IMR-90 (cell line): ENCODE results near the gene L1TD1. TPM values are rescaled to one million over a fixed set of nuclear protein-coding genes. Genes with fewer than 3 reads are reported as not detected.

ENCODE experiments used
- ATAC-seq: fragments of 200-7000 bp; cut with Tn5 transposase; 2 replicates; pipeline ENCODE4 v1.9.1; 2020; ENCODE audit warnings: low read depth, mild to moderate bottlenecking, moderate library complexity
- BruUV-seq: library from RNA; stranded (reverse); fragments of 400-500 nt; replicated peaks from 2 replicates; lab custom pipeline; 2021; lab: Mats Ljungman, UMichigan
- CTCF ChIA-PET: fragments of 300-600 bp; formaldehyde crosslinking; extraction: SDS; loops from one replicate; lab custom pipeline; 2021; ENCODE audit warnings: antibody characterized with exemption; lab: Yijun Ruan, JAX
- POLR2A ChIA-PET: fragments of 300-600 bp; sonication (Branson Sonifier 250); formaldehyde crosslinking; loops from one replicate; lab custom pipeline; 2022; ENCODE audit warnings: antibody characterized with exemption; ENCODE audit not compliant: unreplicated experiment; lab: Charles Lee
- DNase-seq: peaks from one replicate; pipeline ENCODE4 v3.0.0; 2013
- H2AFZ ChIP-seq: replicated peaks from 2 replicates; pipeline ENCODE3; 2013; ENCODE audit warnings: low read length, mild to moderate bottlenecking; ENCODE audit not compliant: poor library complexity
- H2AK5ac ChIP-seq: 2 replicates; pipeline ENCODE4 v1.6.1; 2013; ENCODE audit warnings: low read depth, low read length, inconsistent platforms
- H2AK9ac ChIP-seq: replicated peaks from 2 replicates; pipeline ENCODE3; 2013; ENCODE audit warnings: mild to moderate bottlenecking, low read depth, low read length, moderate library complexity; ENCODE audit not compliant: poor library complexity
- H2BK120ac ChIP-seq: 2 replicates; pipeline ENCODE4 v1.6.1; 2013; ENCODE audit warnings: low read depth, low read length, inconsistent platforms
- H2BK15ac ChIP-seq: 3 replicates; pipeline ENCODE4 v1.6.1; 2013; ENCODE audit warnings: low read depth, low read length, inconsistent platforms
- H2BK20ac ChIP-seq: 2 replicates; pipeline ENCODE4 v1.6.1; 2013; ENCODE audit warnings: low read depth, mild to moderate bottlenecking, inconsistent platforms, low read length, moderate library complexity
- H2BK5ac ChIP-seq: 2 replicates; pipeline ENCODE4 v1.6.1; 2013; ENCODE audit warnings: mild to moderate bottlenecking, low read depth, low read length, inconsistent platforms; ENCODE audit not compliant: poor library complexity, severe bottlenecking
- H3K14ac ChIP-seq: replicated peaks from 2 replicates; pipeline ENCODE4 v1.6.1; 2013; ENCODE audit warnings: low read depth, low read length, inconsistent platforms
- H3K18ac ChIP-seq: 2 replicates; pipeline ENCODE4 v1.6.1; 2013; ENCODE audit warnings: low read depth, low read length, control low read depth
- H3K23ac ChIP-seq: 2 replicates; pipeline ENCODE4 v1.6.1; 2013; ENCODE audit warnings: low read depth, low read length, inconsistent platforms
- H3K27ac ChIP-seq: 2 replicates; pipeline ENCODE4 v1.5.1; 2013; ENCODE audit warnings: mild to moderate bottlenecking, control low read depth, low read length; ENCODE audit not compliant: insufficient read depth
- H3K27me3 ChIP-seq: 2 replicates; pipeline ENCODE4 v1.6.1; 2013; ENCODE audit warnings: low read length; ENCODE audit not compliant: control insufficient read depth, insufficient read depth
- H3K36me3 ChIP-seq: 2 replicates; pipeline ENCODE4 v1.6.1; 2013; ENCODE audit warnings: low read length, mixed read lengths; ENCODE audit not compliant: control insufficient read depth, insufficient read depth
- H3K4ac ChIP-seq: 2 replicates; pipeline ENCODE4 v1.6.1; 2013; ENCODE audit warnings: low read depth, low read length, inconsistent platforms
- H3K4me1 ChIP-seq: 2 replicates; pipeline ENCODE4 v1.6.1; 2013; ENCODE audit warnings: low read length, mixed read lengths; ENCODE audit not compliant: control insufficient read depth, insufficient read depth
- H3K4me2 ChIP-seq: 2 replicates; pipeline ENCODE4 v1.6.1; 2013; ENCODE audit warnings: low read depth, mild to moderate bottlenecking, control low read depth, low read length, moderate library complexity
- H3K4me3 ChIP-seq: 2 replicates; pipeline ENCODE4 v1.5.1; 2013; ENCODE audit warnings: low read depth, mild to moderate bottlenecking, control low read depth, low read length, moderate library complexity; ENCODE audit not compliant: insufficient read depth
- H3K56ac ChIP-seq: 2 replicates; pipeline ENCODE4 v1.6.1; 2013; ENCODE audit warnings: low read length, inconsistent platforms; ENCODE audit not compliant: insufficient read depth; ENCODE audit errors: extremely low read depth
- H3K79me1 ChIP-seq, 2 experiments: 2 replicates each; pipeline ENCODE4 v1.6.1; 2013; ENCODE audit warnings: low read length in 2 of 2, inconsistent platforms in 1 of 2, low read depth in 1 of 2
- H3K9ac ChIP-seq: 2 replicates; pipeline ENCODE4 v1.6.1; 2013; ENCODE audit warnings: low read depth, low read length, control low read depth
- H3K9me1 ChIP-seq: 2 replicates; pipeline ENCODE4 v1.6.1; 2013; ENCODE audit warnings: low read length, inconsistent platforms; ENCODE audit not compliant: insufficient read depth
- H3K9me3 ChIP-seq: 2 replicates; pipeline ENCODE4 v1.6.1; 2013; ENCODE audit warnings: low read length; ENCODE audit not compliant: control insufficient read depth, insufficient read depth
- H4K20me1 ChIP-seq: 2 replicates; pipeline ENCODE4 v1.6.1; 2013; ENCODE audit warnings: low read length, inconsistent platforms; ENCODE audit not compliant: insufficient read depth
- H4K5ac ChIP-seq: 2 replicates; pipeline ENCODE4 v1.6.1; 2013; ENCODE audit warnings: mild to moderate bottlenecking, low read depth, low read length, control low read depth
- H4K8ac ChIP-seq, 2 experiments: 2 replicates each; pipeline ENCODE4 v1.6.1; 2013; ENCODE audit warnings: low read depth in 2 of 2, low read length in 2 of 2, control low read depth in 1 of 2, inconsistent platforms in 1 of 2
- H4K91ac ChIP-seq: 2 replicates; pipeline ENCODE4 v1.6.1; 2013; ENCODE audit warnings: low read depth, low read length, inconsistent platforms; ENCODE audit not compliant: insufficient read depth
- BHLHE40 ChIP-seq: fragments of 150-350 bp; IDR thresholded peaks from 2 replicates; pipeline ENCODE4 v1.6.1; 2016; ENCODE audit warnings: mild to moderate bottlenecking, low read depth, low read length
- CEBPB ChIP-seq: IDR thresholded peaks from 2 replicates; pipeline ENCODE4 v1.6.1; 2012; ENCODE audit warnings: low read depth, low read length, improper control_type of control experiment
- CHD1 ChIP-seq: IDR thresholded peaks from 2 replicates; pipeline ENCODE4 v1.6.1; 2012; ENCODE audit warnings: low read depth, low read length, improper control_type of control experiment
- CTCF ChIP-seq: conservative IDR thresholded peaks from 2 replicates; pipeline ENCODE4 v1.5.1; 2012; ENCODE audit warnings: mild to moderate bottlenecking, low read depth, low read length, improper control_type of control experiment
- ELK1 ChIP-seq: fragments of 150-350 bp; IDR thresholded peaks from 2 replicates; pipeline ENCODE4 v1.6.1; 2016; ENCODE audit warnings: low read depth, mild to moderate bottlenecking, low read length, moderate library complexity, borderline replicate concordance
- FOS ChIP-seq: fragments of 150-350 bp; IDR thresholded peaks from 2 replicates; pipeline ENCODE4 v1.6.1; 2016; ENCODE audit warnings: low read depth, low read length
- MAFK ChIP-seq: IDR thresholded peaks from 2 replicates; pipeline ENCODE4 v1.6.1; 2012; ENCODE audit warnings: low read depth, low read length, improper control_type of control experiment
- MAZ ChIP-seq: IDR thresholded peaks from 2 replicates; pipeline ENCODE4 v1.6.1; 2012; ENCODE audit warnings: low read depth, mild to moderate bottlenecking, low read length, improper control_type of control experiment, moderate library complexity, borderline replicate concordance
- MXI1 ChIP-seq: IDR thresholded peaks from 2 replicates; pipeline ENCODE4 v1.6.1; 2012; ENCODE audit warnings: low read depth, mild to moderate bottlenecking, low read length, moderate library complexity, borderline replicate concordance
- NFE2L2 ChIP-seq: fragments of 150-350 bp; IDR thresholded peaks from 2 replicates; pipeline ENCODE4 v1.6.1; 2016; ENCODE audit warnings: low read depth, mild to moderate bottlenecking, low read length
- POLR2A ChIP-seq: IDR thresholded peaks from 2 replicates; pipeline ENCODE4 v1.6.1; 2012; ENCODE audit warnings: mild to moderate bottlenecking, low read depth, low read length
- RAD21 ChIP-seq: IDR thresholded peaks from 2 replicates; pipeline ENCODE4 v1.6.1; 2012; ENCODE audit warnings: low read length, improper control_type of control experiment
- RCOR1 ChIP-seq: IDR thresholded peaks from 2 replicates; pipeline ENCODE4 v1.6.1; 2012; ENCODE audit warnings: mild to moderate bottlenecking, low read length, improper control_type of control experiment; ENCODE audit not compliant: insufficient replicate concordance
- RFX5 ChIP-seq: IDR thresholded peaks from 2 replicates; pipeline ENCODE4 v1.8.0; 2012; ENCODE audit warnings: low read depth, mild to moderate bottlenecking, low read length, moderate library complexity
- SMC3 ChIP-seq: fragments of 150-350 bp; IDR thresholded peaks from 2 replicates; pipeline ENCODE4 v1.6.1; 2016; ENCODE audit warnings: low read depth, mild to moderate bottlenecking, antibody characterized with exemption, low read length, moderate library complexity
- USF2 ChIP-seq: fragments of 150-350 bp; IDR thresholded peaks from 2 replicates; pipeline ENCODE4 v1.6.1; 2017; ENCODE audit warnings: mild to moderate bottlenecking, antibody characterized with exemption, low read length, low read depth
- WGBS, 2 experiments: methylation state at CpG; one replicate each; pipeline versions ENCODE4 v1.1.5 to v1.1.7; 2013; ENCODE audit warnings: missing lambda C conversion rate in 2 of 2; ENCODE audit not compliant: insufficient read length in 1 of 2; ENCODE audit errors: extremely low coverage in 2 of 2; 5-methylcytosine and 5-hydroxymethylcytosine counted together
- dilution Hi-C: fragments of 300-500 bp; cut with HindIII; formaldehyde crosslinking; loops from one replicate; pipeline ENCODE4 v1.14.3; 2018; ENCODE audit warnings: low sequenced_read_pairs; ENCODE audit not compliant: unreplicated experiment
- in situ Hi-C: fragments of 300-500 bp; cut with MboI; formaldehyde crosslinking; loops from 3 replicates; pipeline ENCODE4 v1.14.3; 2019; ENCODE audit warnings: low sequenced_read_pairs, inconsistent platforms, mixed read lengths
- intact Hi-C: fragments of 100-400 bp; cut with micrococcal nuclease; formaldehyde crosslinking; loops from 2 replicates; pipeline ENCODE4 v1.10.0; 2022
- polyA plus RNA-seq, 3 experiments: library from polyadenylated mRNA; depleted of rRNA; stranded (reverse); fragments of >200 nt; gene quantifications; 2 replicates each; pipeline ENCODE4 v1.2.3, GENCODE V29; 2012; ENCODE audit warnings: low replicate concordance in 1 of 3
- total RNA-seq: library from RNA; depleted of rRNA; stranded (reverse); fragments of >200 nt; gene quantifications from 2 replicates; pipeline ENCODE4 v1.2.3, GENCODE V29; 2012

Gene L1TD1
- total and polyA plus RNA-seq, 2 of the 4 experiments (the other 2 are of a cell fraction): not detected

- no CpG with 5 or more reads among the region's 9 CpGs for WGBS, 2 experiments
- H3K14ac ChIP-seq: no peak overlapping the region
- H3K79me1 ChIP-seq: no peaks in the 10 kb centered on the region
- no peaks in the 10 kb centered on the region for H4K20me1 ChIP-seq
- no peak overlapping the region for H2BK5ac ChIP-seq
- ChIA-PET POLR2A (no interaction called here), CTCF (no interaction called here)
- no peak for DNase-seq
- H4K91ac ChIP-seq: no peak overlapping the region
- H2BK15ac ChIP-seq: no peak overlapping the region
- dilution Hi-C loops: no loop called here
- H3K9me3 ChIP-seq: peaks cover 13% of the 10 kb centered on the region
- H3K4me2 ChIP-seq: no peak overlapping the region
- no peak overlapping the region for H2AK5ac ChIP-seq
- no peak overlapping the region for H4K8ac ChIP-seq
- no peak for ATAC-seq
- intact Hi-C loops: no loop called here
- no peak overlapping the region for H2BK20ac ChIP-seq
- H3K27me3 ChIP-seq: no peaks in the 10 kb centered on the region
- no peaks in the 10 kb centered on the region for H3K4me1 ChIP-seq
- in situ Hi-C loops: no loop called here
- no peak overlapping the region for H3K27ac ChIP-seq
- no peak overlapping the region for H2BK120ac ChIP-seq
- H3K4ac ChIP-seq: no peak overlapping the region
- H3K18ac ChIP-seq: no peak overlapping the region
- no peaks in the 10 kb centered on the region for H3K36me3 ChIP-seq
- H3K23ac ChIP-seq: no peak overlapping the region
- H3K4me3 ChIP-seq: no peak overlapping the region
- TF ChIP-seq MAZ (no peak), POLR2A (no peak), CTCF (no peak), SMC3 (no peak), MAFK (no peak), NFE2L2 (no peak), FOS (no peak), RAD21 (no peak), ELK1 (no peak), RCOR1 (no peak), BHLHE40 (no peak), CHD1 (no peak), MXI1 (no peak), USF2 (no peak), RFX5 (no peak), CEBPB (no peak)
- no peak overlapping the region for H4K5ac ChIP-seq
- H3K9ac ChIP-seq: no peak overlapping the region
- no peak overlapping the region for H2AFZ ChIP-seq
- BruUV-seq: no TSS peak
- no peak overlapping the region for H3K56ac ChIP-seq
- H2AK9ac ChIP-seq: no peak overlapping the region
- no peaks in the 10 kb centered on the region for H3K9me1 ChIP-seq
Observed at GRCh38 chr1:62222321-62222720, 27.7 kb downstream of the L1TD1 start.
